NCI-H748 (cell line): ENCODE data around the gene STXBP5L.
"Not testable (repeated sequence)": the region's sequence is repeated elsewhere in the genome, so short reads cannot be mapped to it uniquely, and the experiment has no call there.

Experiments used
- DNase-seq: peaks from one replicate; lab custom pipeline; 2025; ENCODE audit not compliant: unreplicated experiment; lab: John Stamatoyannopoulos, UW

The STXBP5L gene

GRCh38 chr3:120908030-120908794, at the start of gene STXBP5L:
TSS of gene STXBP5L (plus strand) at chr3:120908205. CDS start at chr3:120909579, 1,374 bp downstream.
- peak; percentile 83 for DNase-seq

- no peak for DNase-seq
These were observed 49.5 kb upstream of the STXBP5L start for GRCh38 chr3:120858521-120858920.

GRCh38 chr3:120864541-120864940, 43.5 kb upstream of the STXBP5L start:
- peak; percentile 79 for DNase-seq

- DNase-seq, result no peak
These were observed 32.5 kb upstream of the STXBP5L start for GRCh38 chr3:120875507-120875906.

- DNase-seq, result no peak
These were observed 32.0 kb upstream of the STXBP5L start for GRCh38 chr3:120875989-120876388.

- no peak for DNase-seq
These were observed 28.6 kb upstream of the STXBP5L start for GRCh38 chr3:120879411-120879810.

- DNase-seq, result no peak
These were observed 15.1 kb upstream of the STXBP5L start for GRCh38 chr3:120892921-120893320.

- DNase-seq, result no peak
These were observed 13.5 kb upstream of the STXBP5L start for GRCh38 chr3:120894316-120895057.

GRCh38 chr3:120901716-120902115, 6.3 kb upstream of the STXBP5L start:
- DNase-seq, result not testable (repeated sequence)

- DNase-seq, result peak; percentile 56
These were observed 4.8 kb upstream of the STXBP5L start for GRCh38 chr3:120903221-120903620.

- DNase-seq, result peak; percentile 98
These were observed 361 bp upstream of the STXBP5L start for GRCh38 chr3:120907659-120908029.

GRCh38 chr3:120908795-120909601, 993 bp downstream of the STXBP5L start:
- DNase-seq, result no peak

- DNase-seq, result peak; percentile 31
These were observed 1.5 kb downstream of the STXBP5L start for GRCh38 chr3:120909602-120909878.

GRCh38 chr3:120926146-120926545, 18.1 kb downstream of the STXBP5L start:
- no peak for DNase-seq

- DNase-seq, result no peak
These were observed 21.0 kb downstream of the STXBP5L start for GRCh38 chr3:120928991-120929390.

- DNase-seq, result peak; percentile 18
These were observed 23.6 kb downstream of the STXBP5L start for GRCh38 chr3:120931593-120931992.

- no peak for DNase-seq
These were observed 48.1 kb downstream of the STXBP5L start for GRCh38 chr3:120956143-120956542.

- no peak for DNase-seq
These were observed 74.8 kb downstream of the STXBP5L start for GRCh38 chr3:120982608-120983320.

GRCh38 chr3:120983321-120983665, 75.3 kb downstream of the STXBP5L start:
- no peak for DNase-seq

- DNase-seq, result no peak
These were observed 75.8 kb downstream of the STXBP5L start for GRCh38 chr3:120983841-120984240.

- no peak for DNase-seq
These were observed 77.2 kb downstream of the STXBP5L start for GRCh38 chr3:120985242-120985641.
